ENCODE data around the gene DDX4.

DDX4 gene

DNA sequence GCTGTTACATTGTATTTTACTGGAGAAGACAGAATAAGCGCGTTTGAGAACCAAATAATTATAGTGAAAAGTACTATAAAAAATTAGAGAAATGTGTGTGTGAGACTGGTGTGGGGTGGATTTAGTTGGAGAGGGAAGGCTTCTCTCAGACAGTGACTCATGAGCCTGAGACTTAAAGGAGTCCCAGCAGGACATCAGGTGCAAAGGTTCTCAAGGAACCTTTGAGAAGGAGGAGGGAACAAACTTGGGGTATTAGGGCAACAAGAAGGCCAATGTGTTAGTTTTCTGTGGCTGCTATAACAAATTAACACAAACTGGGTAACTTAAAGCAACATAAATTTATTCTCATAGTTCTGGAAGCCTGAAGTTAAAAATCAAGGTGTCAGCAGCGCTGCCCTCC is 4.9 kb downstream of the DDX4 start:
- Histone ChIP-seq H3K36me3 (ENCODE audit: control insufficient read depth in 2 of 2, insufficient read depth in 1 of 2, low read length in 2 of 2) (no peaks in the 10 kb centered on the region), H3K4me1 (ENCODE audit: control insufficient read depth, insufficient read depth, low read length) (no peaks in the 10 kb centered on the region), H3K27ac (ENCODE audit: extremely low read depth, low read depth, low read length) (no peak overlapping the region), H3K9me3 (ENCODE audit: control insufficient read depth, insufficient read depth, low read depth, low read length) (no peaks in the 10 kb centered on the region), H3K4me3 (ENCODE audit: low read depth, low read length) (no peak overlapping the region)
- TF ChIP-seq ZNF175 (tag by site-specific recombination; IDR thresholded peaks at IDR 0.05) (no peak), SCRT2 (tag by site-specific recombination; IDR thresholded peaks at IDR 0.05) (no peak)
- TF ChIP-seq, protein P1, sequence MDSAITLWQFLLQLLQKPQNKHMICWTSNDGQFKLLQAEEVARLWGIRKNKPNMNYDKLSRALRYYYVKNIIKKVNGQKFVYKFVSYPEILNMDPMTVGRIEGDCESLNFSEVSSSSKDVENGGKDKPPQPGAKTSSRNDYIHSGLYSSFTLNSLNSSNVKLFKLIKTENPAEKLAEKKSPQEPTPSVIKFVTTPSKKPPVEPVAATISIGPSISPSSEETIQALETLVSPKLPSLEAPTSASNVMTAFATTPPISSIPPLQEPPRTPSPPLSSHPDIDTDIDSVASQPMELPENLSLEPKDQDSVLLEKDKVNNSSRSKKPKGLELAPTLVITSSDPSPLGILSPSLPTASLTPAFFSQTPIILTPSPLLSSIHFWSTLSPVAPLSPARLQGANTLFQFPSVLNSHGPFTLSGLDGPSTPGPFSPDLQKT (IDR thresholded peaks at IDR 0.05; ENCODE audit: borderline replicate concordance, low read depth, low read length), result no peak
- CTCF ChIA-PET, result no interaction called here
- POLR2A ChIA-PET, result no interaction called here

DNA sequence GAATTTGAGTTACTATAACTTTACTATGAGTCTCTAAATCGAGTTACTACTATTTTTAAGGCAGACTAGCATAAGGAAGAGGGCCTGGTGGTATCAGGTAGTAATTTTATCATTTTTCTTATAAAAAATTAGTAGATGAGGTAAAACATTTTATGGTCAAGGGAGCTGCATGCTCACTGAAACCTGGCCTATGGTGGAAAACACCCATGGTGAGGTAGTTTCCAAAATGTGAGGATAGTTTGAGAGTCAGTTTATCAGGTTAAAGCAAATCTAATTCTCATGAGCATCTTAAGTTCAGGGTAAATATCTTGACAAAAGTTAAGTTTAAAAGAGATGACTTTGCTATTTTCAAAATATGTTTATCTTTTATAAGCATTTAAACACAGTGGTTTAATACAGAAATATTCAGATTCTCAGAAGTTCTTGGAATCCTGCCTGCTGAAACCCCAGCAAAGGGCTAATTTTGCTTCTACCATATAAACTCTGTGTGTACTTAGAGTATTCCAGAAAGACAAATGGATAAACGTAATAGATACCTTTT is 10.0 kb downstream of the DDX4 start:
- TF ChIP-seq ZNF169 (tag by site-specific recombination; IDR thresholded peaks at IDR 0.05), result no peak
- TF ChIP-seq ZNF211 (tag by site-specific recombination; IDR thresholded peaks at IDR 0.05; ENCODE audit: low read depth), result no peak
- TF ChIP-seq ZNF121 (tag by site-specific recombination; IDR thresholded peaks at IDR 0.05), result no peak
- TF ChIP-seq ZNF202 (tag by site-specific recombination; IDR thresholded peaks at IDR 0.05; ENCODE audit: borderline replicate concordance), result no peak
- no peak for TF ChIP-seq YY2 (tag by site-specific recombination; IDR thresholded peaks at IDR 0.05)
- TF ChIP-seq ZBTB21 (tag by site-specific recombination; IDR thresholded peaks at IDR 0.05), result no peak
- TF ChIP-seq ZNF112 (tag by site-specific recombination; IDR thresholded peaks at IDR 0.05), result no peak
- TF ChIP-seq ZNF596 (tag by site-specific recombination; IDR thresholded peaks at IDR 0.05), result no peak
- H3K9me3 ChIP-seq (ENCODE audit: control insufficient read depth, insufficient read depth, low read depth, low read length), result no peaks in the 10 kb centered on the region
- H3K4me3 ChIP-seq (ENCODE audit: low read depth, low read length), result no peak overlapping the region
- H3K4me1 ChIP-seq (ENCODE audit: control insufficient read depth, insufficient read depth, low read length), result no peaks in the 10 kb centered on the region
- H3K27ac ChIP-seq (ENCODE audit: extremely low read depth, low read depth, low read length), result no peak overlapping the region
- ChIA-PET POLR2A (no interaction called here), CTCF (no interaction called here)
- H3K36me3 ChIP-seq (ENCODE audit: control insufficient read depth in 2 of 2, insufficient read depth in 1 of 2, low read length in 2 of 2), result no peaks in the 10 kb centered on the region

GRCh38 chr5:55749387-55749786 is 11.5 kb downstream of the DDX4 start:
- Histone ChIP-seq H3K4me1 (ENCODE audit: control insufficient read depth, insufficient read depth, low read length) (no peaks in the 10 kb centered on the region), H3K36me3 (ENCODE audit: control insufficient read depth in 2 of 2, insufficient read depth in 1 of 2, low read length in 2 of 2) (no peaks in the 10 kb centered on the region), H3K27ac (ENCODE audit: extremely low read depth, low read depth, low read length) (no peak overlapping the region), H3K4me3 (ENCODE audit: low read depth, low read length) (no peak overlapping the region), H3K9me3 (ENCODE audit: control insufficient read depth, insufficient read depth, low read depth, low read length) (no peaks in the 10 kb centered on the region)
- TF ChIP-seq ZNF24 (tag by site-specific recombination; IDR thresholded peaks at IDR 0.05) (no peak), MEIS1 (CRISPR knock-in tag; IDR thresholded peaks at IDR 0.05; ENCODE audit: borderline replicate concordance) (no peak), ZNF423 (tag by site-specific recombination; IDR thresholded peaks at IDR 0.05) (no peak), ZNF394 (tag by site-specific recombination; IDR thresholded peaks at IDR 0.05; ENCODE audit: borderline replicate concordance) (no peak), ZBTB1 (tag by site-specific recombination; IDR thresholded peaks at IDR 0.05) (no peak), ZNF654 (tag by site-specific recombination; IDR thresholded peaks at IDR 0.05; ENCODE audit: low read depth) (no peak), ZNF548 (tag by site-specific recombination; IDR thresholded peaks at IDR 0.05) (no peak), ZNF677 (tag by site-specific recombination; IDR thresholded peaks at IDR 0.05) (no peak), HOXC10 (CRISPR knock-in tag; IDR thresholded peaks at IDR 0.05) (no peak)
- ChIA-PET POLR2A (no interaction called here), CTCF (interaction anchor here (0.9 kb wide), 1 partner anchor 58 kb away, joined by 3 read pairs; no protein-coding TSS in a partner anchor)

DNA sequence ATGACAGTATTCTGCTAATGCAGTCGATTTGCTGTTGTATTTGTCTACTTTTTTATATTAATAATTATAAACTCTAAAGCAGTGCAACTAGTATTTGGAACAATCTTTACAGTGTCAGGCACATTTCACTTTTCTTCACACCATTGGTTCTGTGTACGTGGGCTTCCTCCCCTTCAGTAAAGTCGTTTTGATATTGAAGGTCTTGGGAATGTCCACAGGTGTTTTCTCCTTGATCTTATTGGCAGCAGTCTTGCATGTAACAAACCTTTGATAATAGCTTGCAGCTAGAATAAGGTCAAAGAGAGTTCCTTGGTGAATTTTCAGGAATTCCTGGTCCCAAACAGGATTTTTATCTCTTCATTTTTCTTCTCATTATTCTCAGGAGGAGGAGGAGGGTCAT is 12.2 kb downstream of the DDX4 start:
- H3K4me3 ChIP-seq (ENCODE audit: low read depth, low read length), result no peak overlapping the region
- H3K4me1 ChIP-seq (ENCODE audit: control insufficient read depth, insufficient read depth, low read length), result no peaks in the 10 kb centered on the region
- ChIA-PET CTCF (no interaction called here), POLR2A (no interaction called here)
- H3K9me3 ChIP-seq (ENCODE audit: control insufficient read depth, insufficient read depth, low read depth, low read length), result no peaks in the 10 kb centered on the region
- no peak overlapping the region for H3K27ac ChIP-seq (ENCODE audit: extremely low read depth, low read depth, low read length)
- TF ChIP-seq ZNF658 (tag by site-specific recombination; IDR thresholded peaks at IDR 0.05), result no peak
- TF ChIP-seq ZNF121 (tag by site-specific recombination; IDR thresholded peaks at IDR 0.05), result no peak
- no peak for TF ChIP-seq ZNF19 (tag by site-specific recombination; IDR thresholded peaks at IDR 0.05; ENCODE audit: low read depth)
- TF ChIP-seq ZNF555 (tag by site-specific recombination; conservative IDR thresholded peaks at IDR 0.05), result no peak
- no peak for TF ChIP-seq ZIC2 (tag by site-specific recombination; IDR thresholded peaks at IDR 0.05)
- TF ChIP-seq ZNF248 (tag by site-specific recombination; IDR thresholded peaks at IDR 0.05), result no peak
- no peak for TF ChIP-seq ZNF18 (tag by site-specific recombination; IDR thresholded peaks at IDR 0.05)
- TF ChIP-seq ZNF514 (tag by site-specific recombination; IDR thresholded peaks at IDR 0.05), result no peak
- TF ChIP-seq ZNF433 (tag by site-specific recombination; IDR thresholded peaks at IDR 0.05; ENCODE audit: low read depth), result no peak
- no peak for TF ChIP-seq GLI2 (tag by site-specific recombination; IDR thresholded peaks at IDR 0.05; ENCODE audit: borderline replicate concordance, low read depth)
- no peaks in the 10 kb centered on the region for H3K36me3 ChIP-seq (ENCODE audit: control insufficient read depth in 2 of 2, insufficient read depth in 1 of 2, low read length in 2 of 2)

All from HEK293 (cell line).